IMR-90 (cell line): ENCODE measurements around the gene MRPL28. TPM values are rescaled to one million over a fixed set of nuclear protein-coding genes. Genes with fewer than 3 reads are reported as not detected.

Source experiments
- ATAC-seq: fragments of 200-7000 bp; cut with Tn5 transposase; 2 replicates; pipeline ENCODE4 v1.9.1; 2020; ENCODE audit warnings: low read depth, mild to moderate bottlenecking, moderate library complexity
- BruUV-seq: library from RNA; stranded (reverse); fragments of 400-500 nt; replicated peaks from 2 replicates; lab custom pipeline; 2021; lab: Mats Ljungman, UMichigan
- CTCF ChIA-PET: fragments of 300-600 bp; formaldehyde crosslinking; extraction: SDS; loops from one replicate; lab custom pipeline; 2021; ENCODE audit warnings: antibody characterized with exemption; lab: Yijun Ruan, JAX
- POLR2A ChIA-PET: fragments of 300-600 bp; sonication (Branson Sonifier 250); formaldehyde crosslinking; loops from one replicate; lab custom pipeline; 2022; ENCODE audit warnings: antibody characterized with exemption; ENCODE audit not compliant: unreplicated experiment; lab: Charles Lee
- DNase-seq: peaks from one replicate; pipeline ENCODE4 v3.0.0; 2013
- H2AFZ ChIP-seq: replicated peaks from 2 replicates; pipeline ENCODE3; 2013; ENCODE audit warnings: low read length, mild to moderate bottlenecking; ENCODE audit not compliant: poor library complexity
- H2AK5ac ChIP-seq: 2 replicates; pipeline ENCODE4 v1.6.1; 2013; ENCODE audit warnings: low read depth, low read length, inconsistent platforms
- H2AK9ac ChIP-seq: replicated peaks from 2 replicates; pipeline ENCODE3; 2013; ENCODE audit warnings: mild to moderate bottlenecking, low read depth, low read length, moderate library complexity; ENCODE audit not compliant: poor library complexity
- H2BK120ac ChIP-seq: 2 replicates; pipeline ENCODE4 v1.6.1; 2013; ENCODE audit warnings: low read depth, low read length, inconsistent platforms
- H2BK15ac ChIP-seq: 3 replicates; pipeline ENCODE4 v1.6.1; 2013; ENCODE audit warnings: low read depth, low read length, inconsistent platforms
- H2BK20ac ChIP-seq: 2 replicates; pipeline ENCODE4 v1.6.1; 2013; ENCODE audit warnings: low read depth, mild to moderate bottlenecking, inconsistent platforms, low read length, moderate library complexity
- H2BK5ac ChIP-seq: 2 replicates; pipeline ENCODE4 v1.6.1; 2013; ENCODE audit warnings: mild to moderate bottlenecking, low read depth, low read length, inconsistent platforms; ENCODE audit not compliant: poor library complexity, severe bottlenecking
- H3K14ac ChIP-seq: replicated peaks from 2 replicates; pipeline ENCODE4 v1.6.1; 2013; ENCODE audit warnings: low read depth, low read length, inconsistent platforms
- H3K18ac ChIP-seq: 2 replicates; pipeline ENCODE4 v1.6.1; 2013; ENCODE audit warnings: low read depth, low read length, control low read depth
- H3K23ac ChIP-seq: 2 replicates; pipeline ENCODE4 v1.6.1; 2013; ENCODE audit warnings: low read depth, low read length, inconsistent platforms
- H3K27ac ChIP-seq: 2 replicates; pipeline ENCODE4 v1.5.1; 2013; ENCODE audit warnings: mild to moderate bottlenecking, control low read depth, low read length; ENCODE audit not compliant: insufficient read depth
- H3K27me3 ChIP-seq: 2 replicates; pipeline ENCODE4 v1.6.1; 2013; ENCODE audit warnings: low read length; ENCODE audit not compliant: control insufficient read depth, insufficient read depth
- H3K36me3 ChIP-seq: 2 replicates; pipeline ENCODE4 v1.6.1; 2013; ENCODE audit warnings: low read length, mixed read lengths; ENCODE audit not compliant: control insufficient read depth, insufficient read depth
- H3K4ac ChIP-seq: 2 replicates; pipeline ENCODE4 v1.6.1; 2013; ENCODE audit warnings: low read depth, low read length, inconsistent platforms
- H3K4me1 ChIP-seq: 2 replicates; pipeline ENCODE4 v1.6.1; 2013; ENCODE audit warnings: low read length, mixed read lengths; ENCODE audit not compliant: control insufficient read depth, insufficient read depth
- H3K4me2 ChIP-seq: 2 replicates; pipeline ENCODE4 v1.6.1; 2013; ENCODE audit warnings: low read depth, mild to moderate bottlenecking, control low read depth, low read length, moderate library complexity
- H3K4me3 ChIP-seq: 2 replicates; pipeline ENCODE4 v1.5.1; 2013; ENCODE audit warnings: low read depth, mild to moderate bottlenecking, control low read depth, low read length, moderate library complexity; ENCODE audit not compliant: insufficient read depth
- H3K56ac ChIP-seq: 2 replicates; pipeline ENCODE4 v1.6.1; 2013; ENCODE audit warnings: low read length, inconsistent platforms; ENCODE audit not compliant: insufficient read depth; ENCODE audit errors: extremely low read depth
- H3K79me1 ChIP-seq, 2 experiments: 2 replicates each; pipeline ENCODE4 v1.6.1; 2013; ENCODE audit warnings: low read length in 2 of 2, inconsistent platforms in 1 of 2, low read depth in 1 of 2
- H3K9ac ChIP-seq: 2 replicates; pipeline ENCODE4 v1.6.1; 2013; ENCODE audit warnings: low read depth, low read length, control low read depth
- H3K9me1 ChIP-seq: 2 replicates; pipeline ENCODE4 v1.6.1; 2013; ENCODE audit warnings: low read length, inconsistent platforms; ENCODE audit not compliant: insufficient read depth
- H3K9me3 ChIP-seq: 2 replicates; pipeline ENCODE4 v1.6.1; 2013; ENCODE audit warnings: low read length; ENCODE audit not compliant: control insufficient read depth, insufficient read depth
- H4K20me1 ChIP-seq: 2 replicates; pipeline ENCODE4 v1.6.1; 2013; ENCODE audit warnings: low read length, inconsistent platforms; ENCODE audit not compliant: insufficient read depth
- H4K5ac ChIP-seq: 2 replicates; pipeline ENCODE4 v1.6.1; 2013; ENCODE audit warnings: mild to moderate bottlenecking, low read depth, low read length, control low read depth
- H4K8ac ChIP-seq, 2 experiments: 2 replicates each; pipeline ENCODE4 v1.6.1; 2013; ENCODE audit warnings: low read depth in 2 of 2, low read length in 2 of 2, control low read depth in 1 of 2, inconsistent platforms in 1 of 2
- H4K91ac ChIP-seq: 2 replicates; pipeline ENCODE4 v1.6.1; 2013; ENCODE audit warnings: low read depth, low read length, inconsistent platforms; ENCODE audit not compliant: insufficient read depth
- CHD1 ChIP-seq: IDR thresholded peaks from 2 replicates; pipeline ENCODE4 v1.6.1; 2012; ENCODE audit warnings: low read depth, low read length, improper control_type of control experiment
- FOS ChIP-seq: fragments of 150-350 bp; IDR thresholded peaks from 2 replicates; pipeline ENCODE4 v1.6.1; 2016; ENCODE audit warnings: low read depth, low read length
- MAFK ChIP-seq: IDR thresholded peaks from 2 replicates; pipeline ENCODE4 v1.6.1; 2012; ENCODE audit warnings: low read depth, low read length, improper control_type of control experiment
- RAD21 ChIP-seq: IDR thresholded peaks from 2 replicates; pipeline ENCODE4 v1.6.1; 2012; ENCODE audit warnings: low read length, improper control_type of control experiment
- RFX5 ChIP-seq: IDR thresholded peaks from 2 replicates; pipeline ENCODE4 v1.8.0; 2012; ENCODE audit warnings: low read depth, mild to moderate bottlenecking, low read length, moderate library complexity
- SMC3 ChIP-seq: fragments of 150-350 bp; IDR thresholded peaks from 2 replicates; pipeline ENCODE4 v1.6.1; 2016; ENCODE audit warnings: low read depth, mild to moderate bottlenecking, antibody characterized with exemption, low read length, moderate library complexity
- WGBS, 2 experiments: methylation state at CpG; one replicate each; pipeline versions ENCODE4 v1.1.5 to v1.1.7; 2013; ENCODE audit warnings: missing lambda C conversion rate in 2 of 2; ENCODE audit not compliant: insufficient read length in 1 of 2; ENCODE audit errors: extremely low coverage in 2 of 2; 5-methylcytosine and 5-hydroxymethylcytosine counted together
- dilution Hi-C: fragments of 300-500 bp; cut with HindIII; formaldehyde crosslinking; loops from one replicate; pipeline ENCODE4 v1.14.3; 2018; ENCODE audit warnings: low sequenced_read_pairs; ENCODE audit not compliant: unreplicated experiment
- in situ Hi-C: fragments of 300-500 bp; cut with MboI; formaldehyde crosslinking; loops from 3 replicates; pipeline ENCODE4 v1.14.3; 2019; ENCODE audit warnings: low sequenced_read_pairs, inconsistent platforms, mixed read lengths
- intact Hi-C: fragments of 100-400 bp; cut with micrococcal nuclease; formaldehyde crosslinking; loops from 2 replicates; pipeline ENCODE4 v1.10.0; 2022
- polyA plus RNA-seq, 3 experiments: library from polyadenylated mRNA; depleted of rRNA; stranded (reverse); fragments of >200 nt; gene quantifications; 2 replicates each; pipeline ENCODE4 v1.2.3, GENCODE V29; 2012; ENCODE audit warnings: low replicate concordance in 1 of 3
- total RNA-seq: library from RNA; depleted of rRNA; stranded (reverse); fragments of >200 nt; gene quantifications from 2 replicates; pipeline ENCODE4 v1.2.3, GENCODE V29; 2012

Gene MRPL28
- total and polyA plus RNA-seq, 2 of the 4 experiments (the other 2 are of a cell fraction), result 104 to 181 TPM

GRCh38 chr16:391885-392335 lies 21.6 kb upstream of the MRPL28 start (continued):
- no peak for TF ChIP-seq RFX5
- peak; percentile 94 for TF ChIP-seq RAD21
- peak; percentile 79 for TF ChIP-seq SMC3
- no peak for TF ChIP-seq CHD1

GRCh38 chr16:389352-389751 lies 19.0 kb upstream of the MRPL28 start:
- H3K9me3 ChIP-seq, result peaks cover 3% of the 10 kb centered on the region
- H2BK15ac ChIP-seq, result no peak overlapping the region
- H2BK5ac ChIP-seq, result no peak overlapping the region
- no peak overlapping the region for H2BK20ac ChIP-seq
- 0 out of 2 replicates have a peak, but pooled peaks cover 3% of the 10 kb centered on the region for H3K9me1 ChIP-seq
- dilution Hi-C loops (no loop called here), intact Hi-C loops (no loop called here), in situ Hi-C loops (no loop called here)
- ATAC-seq, result no peak
- H3K9ac ChIP-seq, result no peak overlapping the region
- H4K20me1 ChIP-seq, result no peaks in the 10 kb centered on the region
- no peak overlapping the region for H3K18ac ChIP-seq
- no peak overlapping the region for H3K4ac ChIP-seq
- no peaks in the 10 kb centered on the region for H3K36me3 ChIP-seq
- POLR2A ChIA-PET, result no interaction called here
- H2AFZ ChIP-seq, result peak overlapping the region; percentile 21
- CTCF ChIA-PET, result no interaction called here
- no peak overlapping the region for H4K91ac ChIP-seq
- no peak overlapping the region for H3K4me3 ChIP-seq
- H3K56ac ChIP-seq, result no peak overlapping the region
- H2BK120ac ChIP-seq, result no peak overlapping the region
- no peaks in the 10 kb centered on the region for H3K79me1 ChIP-seq
- no peak overlapping the region for H4K8ac ChIP-seq
- DNase-seq, result no peak
- H3K27ac ChIP-seq, result no peak overlapping the region
- H3K14ac ChIP-seq, result no peak overlapping the region
- no peak overlapping the region for H4K5ac ChIP-seq
- H3K4me2 ChIP-seq, result no peak overlapping the region
- H2AK5ac ChIP-seq, result no peak overlapping the region; the same call in 1 of the 2 replicates
- WGBS, 2 experiments, result 97% methylated on average over 6 of the region's 10 CpGs; no CpG with 5 or more reads in 1 of the 2 experiments
- no peaks in the 10 kb centered on the region for H3K27me3 ChIP-seq
- H3K23ac ChIP-seq, result no peak overlapping the region
- TF ChIP-seq MAFK (no peak), FOS (no peak)
- H3K4me1 ChIP-seq, result peaks cover 3% of the 10 kb centered on the region; the same call in 1 of the 2 replicates
- BruUV-seq, result no TSS peak
- H2AK9ac ChIP-seq, result peak overlapping the region; percentile 55
